ENCODE data around the gene SLC37A2. TPM values are rescaled to one million over a fixed set of nuclear protein-coding genes. Genes with fewer than 3 reads are reported as not detected.
A peak's percentile ranks its signal among the peaks of the same experiment; 100 is the strongest.

Gene SLC37A2
- total RNA-seq, 4 donors from 2014 or later, result 3.4 to 8.6 (median 6.6) TPM

DNA sequence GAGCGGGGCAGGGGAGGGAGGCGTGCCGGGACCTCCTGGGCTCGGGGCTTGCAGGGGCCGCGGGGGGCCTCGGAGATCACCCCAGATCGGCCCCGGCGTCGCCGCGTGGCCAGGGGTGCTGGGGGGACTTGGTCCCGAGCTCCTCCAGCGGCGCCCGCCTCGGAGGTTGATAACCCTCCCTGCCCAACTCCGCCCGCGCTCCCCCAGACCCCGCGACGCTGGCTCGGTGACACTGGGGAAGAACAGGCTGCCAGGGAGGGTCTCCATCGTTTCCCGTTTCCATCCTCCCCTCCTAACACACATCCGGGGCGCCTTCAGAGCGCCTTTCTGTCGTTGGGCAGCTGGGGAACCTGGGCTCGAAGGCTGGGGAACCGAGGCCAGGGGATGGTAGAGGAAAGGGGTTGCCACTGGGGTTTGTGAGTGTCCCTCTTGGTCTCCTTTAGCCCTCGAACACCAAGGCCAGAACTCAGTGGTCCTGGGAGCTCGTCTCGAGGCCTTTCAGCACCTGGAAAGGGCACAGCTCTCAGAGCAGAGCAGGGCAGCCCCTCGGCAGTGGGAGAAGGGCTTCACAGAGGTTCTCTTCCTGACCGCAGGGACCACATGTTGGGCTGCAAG lies 431 bp downstream of the SLC37A2 start:
- Histone ChIP-seq H3K4me1 (peaks cover 0 to 20% (median 8%) of the 10 kb centered on the region in 3 donors), H3K36me3 (no peaks in the 10 kb centered on the region), H3K27ac (peak overlapping the region in 3 of 4 donors; percentile 68 to 82 (median 71)), H3K27me3 (peaks cover 4% of the 10 kb centered on the region), H3K4me3 (peak overlapping the region; percentile 39 to 67), H3K9me3 (no peaks in the 10 kb centered on the region)
- ATAC-seq, result no peak
- TF ChIP-seq POLR2A (IDR thresholded peaks at IDR 0.05) (no peak), POLR2AphosphoS5 (IDR thresholded peaks at IDR 0.05) (no peak), EP300 (IDR thresholded peaks at IDR 0.05) (no peak)
- TF ChIP-seq, protein P1, sequence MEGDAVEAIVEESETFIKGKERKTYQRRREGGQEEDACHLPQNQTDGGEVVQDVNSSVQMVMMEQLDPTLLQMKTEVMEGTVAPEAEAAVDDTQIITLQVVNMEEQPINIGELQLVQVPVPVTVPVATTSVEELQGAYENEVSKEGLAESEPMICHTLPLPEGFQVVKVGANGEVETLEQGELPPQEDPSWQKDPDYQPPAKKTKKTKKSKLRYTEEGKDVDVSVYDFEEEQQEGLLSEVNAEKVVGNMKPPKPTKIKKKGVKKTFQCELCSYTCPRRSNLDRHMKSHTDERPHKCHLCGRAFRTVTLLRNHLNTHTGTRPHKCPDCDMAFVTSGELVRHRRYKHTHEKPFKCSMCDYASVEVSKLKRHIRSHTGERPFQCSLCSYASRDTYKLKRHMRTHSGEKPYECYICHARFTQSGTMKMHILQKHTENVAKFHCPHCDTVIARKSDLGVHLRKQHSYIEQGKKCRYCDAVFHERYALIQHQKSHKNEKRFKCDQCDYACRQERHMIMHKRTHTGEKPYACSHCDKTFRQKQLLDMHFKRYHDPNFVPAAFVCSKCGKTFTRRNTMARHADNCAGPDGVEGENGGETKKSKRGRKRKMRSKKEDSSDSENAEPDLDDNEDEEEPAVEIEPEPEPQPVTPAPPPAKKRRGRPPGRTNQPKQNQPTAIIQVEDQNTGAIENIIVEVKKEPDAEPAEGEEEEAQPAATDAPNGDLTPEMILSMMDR (IDR thresholded peaks at IDR 0.05), result no peak
- WGBS, 2 donors (ENCODE audit: low coverage in 1 of 2), result 2% methylated on average over 8 of the region's 38 CpGs; no CpG with 5 or more reads in 1 of the 2 donors

DNA sequence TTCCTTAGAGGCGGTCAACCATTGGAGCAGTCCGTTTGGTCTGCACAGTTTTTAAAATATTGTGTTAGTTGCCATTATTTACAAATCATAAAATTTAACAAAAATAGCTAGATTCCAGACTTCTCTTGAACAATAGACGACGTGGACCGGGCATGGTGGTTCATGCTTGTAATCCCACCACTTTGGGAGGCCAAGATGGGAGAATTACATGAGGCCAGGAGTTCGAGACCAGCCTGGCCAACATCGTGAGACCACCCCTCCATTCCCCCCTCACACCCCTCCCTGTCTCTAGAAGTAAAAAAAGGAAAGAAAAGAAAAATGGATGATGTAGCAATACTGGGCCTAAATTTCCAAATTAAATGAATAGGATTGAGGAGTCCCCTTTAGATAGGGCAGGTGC lies 965 bp downstream of the SLC37A2 start:
- TF ChIP-seq, protein P1 (IDR thresholded peaks at IDR 0.05), result no peak
- TF ChIP-seq POLR2AphosphoS5 (IDR thresholded peaks at IDR 0.05) (no peak), POLR2A (IDR thresholded peaks at IDR 0.05) (no peak), EP300 (IDR thresholded peaks at IDR 0.05) (no peak)
- 80 to 82% methylated on average over 2 to 5 of the region's 7 CpGs for WGBS, 2 donors (ENCODE audit: low coverage in 1 of 2)
- peaks cover 4% of the 10 kb centered on the region for H3K27me3 ChIP-seq

DNA sequence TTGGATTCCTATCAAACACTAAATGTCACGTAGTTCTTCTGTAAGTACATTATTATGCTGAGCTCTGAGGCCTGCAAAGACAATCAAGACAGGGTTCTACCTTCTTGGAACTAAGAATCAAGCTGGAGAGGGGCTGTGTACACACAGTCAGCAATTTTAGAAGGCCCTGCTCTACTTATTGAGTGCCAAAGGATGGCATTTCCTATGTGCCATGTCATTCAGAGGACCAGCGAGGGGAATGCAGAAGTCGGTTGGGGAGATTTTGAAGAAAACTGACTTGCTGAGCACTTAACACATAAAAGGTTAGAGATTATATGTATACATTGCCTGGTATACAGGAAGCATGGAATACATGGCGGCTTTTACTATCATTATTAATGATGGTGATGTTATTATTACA lies 5.3 kb downstream of the SLC37A2 start:
- Histone ChIP-seq H3K4me3 (no peak overlapping the region), H3K9me3 (no peaks in the 10 kb centered on the region), H3K4me1 (peaks cover 0 to 24% (median 8%) of the 10 kb centered on the region in 3 donors), H3K36me3 (no peaks in the 10 kb centered on the region), H3K27me3 (peaks cover 42% of the 10 kb centered on the region), H3K27ac (no peak overlapping the region)
- ATAC-seq, result no peak
- 88 to 90% methylated on average over 4 of the region's 4 CpGs for WGBS, 2 donors (ENCODE audit: low coverage in 1 of 2)
- TF ChIP-seq POLR2A (IDR thresholded peaks at IDR 0.05) (no peak), POLR2AphosphoS5 (IDR thresholded peaks at IDR 0.05) (no peak)

More for the DNA sequence above, 965 bp downstream of the SLC37A2 start:
- no peak for ATAC-seq
- Histone ChIP-seq H3K27ac (peak overlapping the region in 2 of 4 donors; percentile 71 to 82), H3K4me3 (peak overlapping the region in 1 of 2 donors; percentile 67), H3K4me1 (peaks cover 0 to 20% (median 8%) of the 10 kb centered on the region in 3 donors), H3K9me3 (no peaks in the 10 kb centered on the region), H3K36me3 (no peaks in the 10 kb centered on the region)

DNA sequence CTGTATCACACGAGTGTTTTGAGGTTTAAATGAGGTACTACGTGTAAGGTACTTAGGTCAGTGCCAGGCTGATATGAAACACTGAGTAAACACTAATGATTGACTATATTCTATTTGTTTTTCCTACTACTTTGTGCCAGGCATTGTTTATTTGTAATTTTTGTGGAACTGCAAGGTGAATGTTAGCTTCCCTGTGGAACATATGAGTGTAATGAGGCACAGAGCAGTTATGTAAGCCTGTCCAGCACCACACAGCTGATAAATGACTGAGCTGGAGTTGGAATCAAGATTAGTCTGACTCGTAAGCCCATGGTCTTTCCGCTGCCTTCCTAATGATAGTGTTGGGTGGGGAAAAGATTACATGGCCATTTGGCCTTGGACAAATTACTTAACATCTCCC lies 5.9 kb downstream of the SLC37A2 start:
- Histone ChIP-seq H3K27ac (no peak overlapping the region), H3K4me1 (peaks cover 0 to 17% (median 3%) of the 10 kb centered on the region in 3 donors), H3K4me3 (no peak overlapping the region), H3K36me3 (no peaks in the 10 kb centered on the region), H3K27me3 (peaks cover 48% of the 10 kb centered on the region), H3K9me3 (no peaks in the 10 kb centered on the region)
- TF ChIP-seq POLR2AphosphoS5 (IDR thresholded peaks at IDR 0.05) (no peak), POLR2A (IDR thresholded peaks at IDR 0.05) (no peak), EP300 (IDR thresholded peaks at IDR 0.05) (no peak)
- TF ChIP-seq, protein P1 (IDR thresholded peaks at IDR 0.05), result no peak
- 71 to 90% methylated on average over 3 to 4 of the region's 4 CpGs for WGBS, 2 donors (ENCODE audit: low coverage in 1 of 2)
- no peak for ATAC-seq

DNA sequence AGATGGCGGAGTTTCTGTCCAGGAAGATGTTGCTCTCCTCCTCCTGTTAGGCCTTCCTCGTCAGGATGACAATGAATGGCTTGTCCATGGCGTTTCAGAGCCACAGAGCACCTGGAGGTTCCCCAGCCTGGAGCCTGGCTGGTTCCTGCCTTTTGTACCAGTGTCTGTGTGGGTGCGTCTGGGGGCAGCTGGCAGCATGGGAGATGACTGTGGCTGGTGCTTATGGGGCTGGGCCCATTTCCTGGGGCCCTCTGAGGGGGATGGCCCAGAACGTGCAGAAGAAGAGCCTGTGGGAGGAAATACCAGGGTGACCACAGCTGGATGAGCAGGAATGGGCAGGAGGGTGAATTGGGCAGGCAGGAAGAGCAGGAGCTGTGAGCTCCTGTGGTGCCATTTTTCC lies 6.7 kb downstream of the SLC37A2 start:
- WGBS, 2 donors (ENCODE audit: low coverage in 1 of 2), result 58% methylated on average over 2 of the region's 5 CpGs; no CpG with 5 or more reads in 1 of the 2 donors
- no peak for ATAC-seq
- no peak for TF ChIP-seq POLR2AphosphoS5 (IDR thresholded peaks at IDR 0.05)
- no peak for TF ChIP-seq POLR2A (IDR thresholded peaks at IDR 0.05)
- no peak for TF ChIP-seq EP300 (IDR thresholded peaks at IDR 0.05)
- TF ChIP-seq, protein P1 (IDR thresholded peaks at IDR 0.05), result no peak
- Histone ChIP-seq H3K27me3 (peaks cover 56% of the 10 kb centered on the region), H3K27ac (peak overlapping the region in 3 of 4 donors; percentile 41 to 62 (median 51)), H3K9me3 (no peaks in the 10 kb centered on the region), H3K4me3 (no peak overlapping the region), H3K36me3 (no peaks in the 10 kb centered on the region), H3K4me1 (peaks cover 0 to 13% (median 3%) of the 10 kb centered on the region in 3 donors)

Measured in gastroesophageal sphincter (tissue), 4 donors.